Brain pericyte (primary cell): ENCODE data around the gene DNAJC17.

Source experiments
- DNase-seq: peaks from one replicate; pipeline ENCODE4 v3.0.0-alpha.2; 2012; ENCODE audit warnings: low read depth, low spot score

The DNAJC17 gene

GRCh38 chr15:40790718-40791117 is 16.6 kb downstream of the DNAJC17 start:
- no peak for DNase-seq

- DNase-seq = no peak
These were observed 17.3 kb downstream of the DNAJC17 start for GRCh38 chr15:40789999-40790398.

- no peak for DNase-seq
These were observed 18.2 kb downstream of the DNAJC17 start for GRCh38 chr15:40789119-40789518.

- no peak for DNase-seq
These were observed 19.3 kb downstream of the DNAJC17 start for GRCh38 chr15:40787991-40788390.

- DNase-seq = no peak
These were observed 19.9 kb downstream of the DNAJC17 start for GRCh38 chr15:40787344-40787841.

GRCh38 chr15:40785814-40786213 is 21.5 kb downstream of the DNAJC17 start:
- no peak for DNase-seq

- DNase-seq = no peak
These were observed 22.1 kb downstream of the DNAJC17 start for GRCh38 chr15:40785164-40785563.

GRCh38 chr15:40782609-40783227 is 24.6 kb downstream of the DNAJC17 start:
- DNase-seq = no peak

GRCh38 chr15:40776537-40777141 is 30.6 kb downstream of the DNAJC17 start:
- no peak for DNase-seq

GRCh38 chr15:40775740-40776536 is 31.3 kb downstream of the DNAJC17 start:
- DNase-seq = no peak

GRCh38 chr15:40775007-40775406 is 32.3 kb downstream of the DNAJC17 start:
- no peak for DNase-seq

GRCh38 chr15:40773902-40774301 is 33.4 kb downstream of the DNAJC17 start:
- DNase-seq = no peak

- no peak for DNase-seq
These were observed 33.8 kb downstream of the DNAJC17 start for GRCh38 chr15:40773496-40773895.

- DNase-seq = no peak
These were observed 35.3 kb downstream of the DNAJC17 start for GRCh38 chr15:40772014-40772413.

- no peak for DNase-seq
These were observed 36.0 kb downstream of the DNAJC17 start for GRCh38 chr15:40771242-40771641.

- DNase-seq = no peak
These were observed 37.0 kb downstream of the DNAJC17 start for GRCh38 chr15:40770147-40770721.

GRCh38 chr15:40769274-40770146 is 37.8 kb downstream of the DNAJC17 start, which contains the start of gene C15orf62:
Gene C15orf62 (plus strand): TSS chr15:40769980. CDS start chr15:40770496, 516 bp downstream.
- no peak for DNase-seq

- no peak for DNase-seq
These were observed 38.6 kb downstream of the DNAJC17 start for GRCh38 chr15:40768521-40769273.

- DNase-seq = no peak
These were observed 39.3 kb downstream of the DNAJC17 start for GRCh38 chr15:40767838-40768500.
